ENCODE results near the gene MFN2.

The MFN2 gene

GRCh38 chr1:12052997-12053686, 72.9 kb downstream of the MFN2 start:
- no peak overlapping the region for H3K9ac ChIP-seq (ENCODE audit: low read length)
- no peaks in the 10 kb centered on the region for H3K36me3 ChIP-seq (ENCODE audit: control insufficient read depth, insufficient read depth, low read length)
- peaks cover 15% of the 10 kb centered on the region for H3K4me1 ChIP-seq (ENCODE audit: control insufficient read depth, insufficient read depth, low read length)
- no peaks in the 10 kb centered on the region for H3K27me3 ChIP-seq (ENCODE audit: control insufficient read depth, insufficient read depth, low read length)
- no peak overlapping the region for H3K27ac ChIP-seq (ENCODE audit: low read depth, low read length)
- H3K4me3 ChIP-seq (ENCODE audit: low read length): no peak overlapping the region

- H3K9ac ChIP-seq (ENCODE audit: low read length): no peak overlapping the region
- H3K27me3 ChIP-seq (ENCODE audit: control insufficient read depth, insufficient read depth, low read length): no peaks in the 10 kb centered on the region
- peaks cover 15% of the 10 kb centered on the region for H3K4me1 ChIP-seq (ENCODE audit: control insufficient read depth, insufficient read depth, low read length)
- H3K4me3 ChIP-seq (ENCODE audit: low read length): no peak overlapping the region
- no peak overlapping the region for H3K27ac ChIP-seq (ENCODE audit: low read depth, low read length)
- no peaks in the 10 kb centered on the region for H3K36me3 ChIP-seq (ENCODE audit: control insufficient read depth, insufficient read depth, low read length)
Observed at GRCh38 chr1:12053752-12054548, 73.7 kb downstream of the MFN2 start.

DNA sequence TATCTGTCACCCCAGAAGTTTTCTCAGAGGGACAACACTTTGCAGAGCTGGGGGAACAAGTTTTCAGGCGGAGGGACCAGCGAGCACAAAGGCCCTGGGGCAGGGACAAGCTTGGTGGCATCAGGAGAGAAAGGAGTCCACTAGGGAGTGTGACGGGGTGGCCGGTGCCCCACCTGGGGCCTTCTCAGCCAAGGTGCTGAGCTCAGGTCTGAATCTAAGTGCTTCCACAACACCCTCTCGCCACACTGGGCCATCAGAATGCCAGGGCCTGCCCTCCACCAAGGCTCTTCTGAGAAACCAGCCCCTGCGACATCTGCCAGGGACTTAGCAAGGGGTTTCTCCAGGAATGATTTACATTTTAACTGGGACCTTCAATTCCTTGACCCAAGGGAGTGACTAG, 75.0 kb downstream of the MFN2 start:
- Histone ChIP-seq H3K27ac (ENCODE audit: low read depth, low read length) (no peak overlapping the region), H3K9ac (ENCODE audit: low read length) (no peak overlapping the region), H3K4me3 (ENCODE audit: low read length) (no peak overlapping the region)

GRCh38 chr1:12056331-12056841, 76.1 kb downstream of the MFN2 start:
- Histone ChIP-seq H3K4me1 (ENCODE audit: control insufficient read depth, insufficient read depth, low read length) (peaks cover 15% of the 10 kb centered on the region), H3K27me3 (ENCODE audit: control insufficient read depth, insufficient read depth, low read length) (no peaks in the 10 kb centered on the region), H3K27ac (ENCODE audit: low read depth, low read length) (no peak overlapping the region), H3K36me3 (ENCODE audit: control insufficient read depth, insufficient read depth, low read length) (no peaks in the 10 kb centered on the region), H3K4me3 (ENCODE audit: low read length) (no peak overlapping the region), H3K9ac (ENCODE audit: low read length) (no peak overlapping the region)

More for the DNA sequence above, 75.0 kb downstream of the MFN2 start:
- Histone ChIP-seq H3K27me3 (ENCODE audit: control insufficient read depth, insufficient read depth, low read length) (no peaks in the 10 kb centered on the region), H3K36me3 (ENCODE audit: control insufficient read depth, insufficient read depth, low read length) (no peaks in the 10 kb centered on the region), H3K4me1 (ENCODE audit: control insufficient read depth, insufficient read depth, low read length) (peaks cover 15% of the 10 kb centered on the region)

- no peak overlapping the region for H3K9ac ChIP-seq (ENCODE audit: low read length)
- no peak overlapping the region for H3K4me3 ChIP-seq (ENCODE audit: low read length)
- no peak overlapping the region for H3K27ac ChIP-seq (ENCODE audit: low read depth, low read length)
- H3K36me3 ChIP-seq (ENCODE audit: control insufficient read depth, insufficient read depth, low read length): no peaks in the 10 kb centered on the region
- H3K4me1 ChIP-seq (ENCODE audit: control insufficient read depth, insufficient read depth, low read length): peaks cover 11% of the 10 kb centered on the region
- H3K27me3 ChIP-seq (ENCODE audit: control insufficient read depth, insufficient read depth, low read length): no peaks in the 10 kb centered on the region
Observed at GRCh38 chr1:12057382-12057781, 77.1 kb downstream of the MFN2 start.

DNA sequence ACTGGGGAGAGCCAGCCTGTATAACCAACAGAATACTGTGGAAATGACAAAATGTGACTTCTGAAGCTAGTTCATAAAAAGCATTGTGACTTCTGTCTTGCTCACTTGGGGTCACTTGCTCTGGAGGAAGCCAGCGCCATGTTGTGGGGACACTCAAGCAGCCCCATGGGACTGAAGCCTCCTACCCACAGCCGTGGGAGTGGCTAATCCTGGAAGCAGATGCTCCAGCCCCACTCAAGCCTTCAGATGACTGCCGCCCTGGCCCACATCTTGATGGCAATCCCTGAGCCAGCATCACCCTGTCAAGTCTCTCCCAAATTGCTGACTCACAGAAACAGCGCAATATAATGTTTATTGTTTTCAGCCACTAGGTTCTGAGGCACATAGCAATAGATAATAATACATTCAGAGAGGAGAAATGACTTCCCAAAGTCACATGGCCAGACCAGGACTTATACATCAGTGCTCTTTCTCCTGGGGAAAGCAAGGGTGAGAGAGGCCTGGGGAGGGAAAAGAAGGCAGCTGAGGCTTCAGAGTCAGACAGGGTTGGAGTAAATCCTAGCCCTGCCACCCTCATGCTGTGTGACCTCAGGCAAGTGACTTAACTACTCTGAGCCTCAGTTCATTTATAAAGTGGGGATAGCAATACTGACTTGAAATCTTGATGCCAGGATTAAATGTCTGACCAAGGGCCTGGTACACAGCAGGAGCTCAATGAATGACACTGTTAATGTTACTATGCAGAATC, 77.9 kb downstream of the MFN2 start:
- Histone ChIP-seq H3K36me3 (ENCODE audit: control insufficient read depth, insufficient read depth, low read length) (no peaks in the 10 kb centered on the region), H3K4me3 (ENCODE audit: low read length) (no peak overlapping the region), H3K9ac (ENCODE audit: low read length) (no peak overlapping the region), H3K4me1 (ENCODE audit: control insufficient read depth, insufficient read depth, low read length) (peaks cover 5% of the 10 kb centered on the region), H3K27ac (ENCODE audit: low read depth, low read length) (no peak overlapping the region), H3K27me3 (ENCODE audit: control insufficient read depth, insufficient read depth, low read length) (peaks cover 4% of the 10 kb centered on the region)

- no peak overlapping the region for H3K27ac ChIP-seq (ENCODE audit: low read depth, low read length)
Observed at GRCh38 chr1:12059226-12059625, 79.0 kb downstream of the MFN2 start.

DNA sequence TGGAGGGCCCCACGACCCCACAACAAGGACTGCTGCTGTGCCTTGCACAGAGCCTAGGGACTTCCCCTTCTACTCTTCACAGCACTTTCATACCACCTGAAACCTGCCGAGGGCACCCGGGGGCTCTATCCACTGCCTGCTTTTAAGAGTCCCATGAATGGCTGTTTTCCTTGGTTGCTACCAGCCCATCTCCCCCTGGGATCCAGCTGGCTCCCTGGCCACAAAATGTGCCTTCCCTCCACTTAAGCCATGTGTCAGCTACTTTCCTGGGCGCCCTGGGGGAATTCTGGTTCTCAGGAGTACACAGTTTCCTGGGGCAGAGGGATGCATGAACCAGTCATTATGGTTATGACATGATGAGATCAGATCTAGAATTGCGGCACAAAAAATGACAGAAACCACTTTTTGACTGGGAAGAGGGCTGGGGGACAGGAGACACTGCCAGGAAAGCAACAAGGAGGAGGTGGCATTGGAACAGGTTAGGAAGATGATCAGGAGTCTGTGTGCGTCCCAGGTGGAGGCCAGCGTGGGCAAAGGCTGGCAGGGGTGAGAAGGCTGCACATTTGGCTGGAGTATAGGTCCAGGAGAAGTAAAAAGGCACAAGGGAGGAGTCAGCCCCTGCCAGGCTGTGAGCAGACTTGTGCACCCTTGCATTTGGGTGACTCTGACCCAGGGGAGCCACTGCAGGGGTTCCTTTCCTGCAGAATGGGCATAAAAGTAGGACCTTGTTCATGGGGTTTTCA, 79.6 kb downstream of the MFN2 start:
- Histone ChIP-seq H3K9ac (ENCODE audit: low read length) (no peak overlapping the region), H3K36me3 (ENCODE audit: control insufficient read depth, insufficient read depth, low read length) (no peaks in the 10 kb centered on the region), H3K27ac (ENCODE audit: low read depth, low read length) (no peak overlapping the region), H3K27me3 (ENCODE audit: control insufficient read depth, insufficient read depth, low read length) (peaks cover 19% of the 10 kb centered on the region), H3K4me1 (ENCODE audit: control insufficient read depth, insufficient read depth, low read length) (no peaks in the 10 kb centered on the region), H3K4me3 (ENCODE audit: low read length) (no peak overlapping the region)

More at GRCh38 chr1:12059226-12059625, 79.0 kb downstream of the MFN2 start:
- H3K9ac ChIP-seq (ENCODE audit: low read length): no peak overlapping the region
- H3K36me3 ChIP-seq (ENCODE audit: control insufficient read depth, insufficient read depth, low read length): no peaks in the 10 kb centered on the region
- no peaks in the 10 kb centered on the region for H3K4me1 ChIP-seq (ENCODE audit: control insufficient read depth, insufficient read depth, low read length)
- H3K4me3 ChIP-seq (ENCODE audit: low read length): no peak overlapping the region
- H3K27me3 ChIP-seq (ENCODE audit: control insufficient read depth, insufficient read depth, low read length): peaks cover 15% of the 10 kb centered on the region

- H3K9ac ChIP-seq (ENCODE audit: low read length): no peak overlapping the region
- no peaks in the 10 kb centered on the region for H3K4me1 ChIP-seq (ENCODE audit: control insufficient read depth, insufficient read depth, low read length)
- no peak overlapping the region for H3K27ac ChIP-seq (ENCODE audit: low read depth, low read length)
- H3K4me3 ChIP-seq (ENCODE audit: low read length): no peak overlapping the region
- H3K36me3 ChIP-seq (ENCODE audit: control insufficient read depth, insufficient read depth, low read length): no peaks in the 10 kb centered on the region
- H3K27me3 ChIP-seq (ENCODE audit: control insufficient read depth, insufficient read depth, low read length): peaks cover 20% of the 10 kb centered on the region
Observed at GRCh38 chr1:12060500-12060899, 80.3 kb downstream of the MFN2 start.
